ENCODE measurements around the gene KAT6B. TPM values are rescaled to one million over a fixed set of nuclear protein-coding genes. Genes with fewer than 3 reads are reported as not detected.

Gene KAT6B
- total RNA-seq, 1 donor from 2014 or later, result 48.3 TPM

GRCh38 chr10:75071756-75072155, 245.4 kb downstream of the KAT6B start:
- no peaks in the 10 kb centered on the region for H3K9me3 Mint-ChIP-seq
- no peak overlapping the region for H3K4me3 Mint-ChIP-seq

GRCh38 chr10:75072727-75073126, 246.3 kb downstream of the KAT6B start:
- H3K27ac Mint-ChIP-seq, result no peak overlapping the region
- H3K4me3 Mint-ChIP-seq, result no peak overlapping the region
- H3K36me3 Mint-ChIP-seq, result no peaks in the 10 kb centered on the region
- no peak for DNase-seq (ENCODE audit: extremely low spot score, unreplicated experiment)
- peaks cover 9% of the 10 kb centered on the region for H3K27me3 Mint-ChIP-seq
- no peaks in the 10 kb centered on the region for H3K9me3 Mint-ChIP-seq
- TF ChIP-seq CTCF (conservative IDR thresholded peaks at IDR 0.05), result no peak
- peaks cover 36% of the 10 kb centered on the region for H3K4me1 Mint-ChIP-seq (ENCODE audit: unreplicated experiment)

More at GRCh38 chr10:75071756-75072155, 245.4 kb downstream of the KAT6B start:
- Mint-ChIP-seq H3K27ac (no peak overlapping the region), H3K36me3 (no peaks in the 10 kb centered on the region), H3K27me3 (peaks cover 9% of the 10 kb centered on the region), H3K4me1 (ENCODE audit: unreplicated experiment) (peaks cover 35% of the 10 kb centered on the region)
- DNase-seq (ENCODE audit: extremely low spot score, unreplicated experiment), result no peak
- no peak for TF ChIP-seq CTCF (conservative IDR thresholded peaks at IDR 0.05)

- Mint-ChIP-seq H3K27ac (no peak overlapping the region), H3K27me3 (peaks cover 9% of the 10 kb centered on the region), H3K9me3 (no peaks in the 10 kb centered on the region)
Observed at GRCh38 chr10:75073442-75073841, 247.0 kb downstream of the KAT6B start.

GRCh38 chr10:75074711-75075445, 248.5 kb downstream of the KAT6B start:
- no peak for TF ChIP-seq CTCF (conservative IDR thresholded peaks at IDR 0.05)
- Mint-ChIP-seq H3K4me1 (ENCODE audit: unreplicated experiment) (peaks cover 34% of the 10 kb centered on the region), H3K36me3 (no peaks in the 10 kb centered on the region), H3K4me3 (no peak overlapping the region), H3K9me3 (no peaks in the 10 kb centered on the region), H3K27me3 (peaks cover 9% of the 10 kb centered on the region), H3K27ac (no peak overlapping the region)
- DNase-seq (ENCODE audit: extremely low spot score, unreplicated experiment), result no peak

More at GRCh38 chr10:75073442-75073841, 247.0 kb downstream of the KAT6B start:
- DNase-seq (ENCODE audit: extremely low spot score, unreplicated experiment), result no peak
- no peaks in the 10 kb centered on the region for H3K36me3 Mint-ChIP-seq
- TF ChIP-seq CTCF (conservative IDR thresholded peaks at IDR 0.05), result no peak
- H3K4me1 Mint-ChIP-seq (ENCODE audit: unreplicated experiment), result peaks cover 35% of the 10 kb centered on the region
- no peak overlapping the region for H3K4me3 Mint-ChIP-seq

- TF ChIP-seq CTCF (conservative IDR thresholded peaks at IDR 0.05), result no peak
- no peak overlapping the region for H3K27ac Mint-ChIP-seq
Observed at GRCh38 chr10:75076348-75076747, 249.9 kb downstream of the KAT6B start.

More at GRCh38 chr10:75076348-75076747, 249.9 kb downstream of the KAT6B start:
- Mint-ChIP-seq H3K9me3 (peaks cover 3% of the 10 kb centered on the region), H3K27me3 (peaks cover 9% of the 10 kb centered on the region), H3K36me3 (no peaks in the 10 kb centered on the region), H3K4me1 (ENCODE audit: unreplicated experiment) (peaks cover 27% of the 10 kb centered on the region), H3K4me3 (no peak overlapping the region)
- no peak for DNase-seq (ENCODE audit: extremely low spot score, unreplicated experiment)
